Motor neuron (in vitro differentiated cells): ENCODE measurements around the gene PNMA8B. TPM values are rescaled to one million over a fixed set of nuclear protein-coding genes. Genes with fewer than 3 reads are reported as not detected.

Source experiments
- ATAC-seq, 8 experiments: fragments of 200-7000 bp; cut with Tn5 transposase; replicated peaks in 6 of 8; 2 replicates each; pipeline ENCODE4 v1.8.0; 2021; ENCODE audit warnings: mild to moderate bottlenecking in 8 of 8, moderate library complexity in 8 of 8
- H3K27ac ChIP-seq, 2 donors: fragments of 250-450 bp; sonication (Bioruptor Pico); 2 replicates each; pipeline ENCODE4 v1.9.0; 2021; ENCODE audit warnings: antibody characterized with exemption in 2 of 2, mild to moderate bottlenecking in 2 of 2, moderate library complexity in 1 of 2
- H3K4me1 ChIP-seq, 2 donors: fragments of 250-450 bp; sonication (Bioruptor Pico); replicated peaks in 1 of 2; 2 replicates each; pipeline ENCODE4 v1.6.1; 2021; ENCODE audit warnings: antibody characterized with exemption in 2 of 2, mild to moderate bottlenecking in 2 of 2, moderate library complexity in 1 of 2
- H3K4me3 ChIP-seq, 5 donors: fragments of 250-450 bp; sonication (Bioruptor Pico); 2 replicates each; pipeline ENCODE4 v1.9.0; 2021; ENCODE audit warnings: antibody characterized with exemption in 5 of 5, mild to moderate bottlenecking in 5 of 5, moderate library complexity in 4 of 5
- WGBS, 10 experiments: fragments of 450-650 bp; shearing (Covaris generic); methylation state at CpG; one replicate each; pipeline ENCODE4 v1.0.0; 2022; 5-methylcytosine and 5-hydroxymethylcytosine counted together
- in situ Hi-C, 9 experiments: fragments of 400-800 bp; cut with MboI; loops; one replicate each; pipeline ENCODE4 v1.15.0; 2021; ENCODE audit warnings: low sequenced_read_pairs in 9 of 9, low pct_unique_long_range_greater_than_20kb in 2 of 9; ENCODE audit not compliant: unreplicated experiment in 9 of 9
- total RNA-seq, 8 experiments: library from RNA; unstranded; fragments of 300-600 nt; gene quantifications; 2 replicates each; pipeline versions ENCODE4 v1.2.3 to v1.2.4, GENCODE V29; 2022

The PNMA8B gene
- total RNA-seq, 8 experiments from 2014 or later: 0.09 to 7.7 (median 4.4) TPM

- Histone ChIP-seq H3K4me3 (peak overlapping the region in 2 of 5 donors; percentile 57 to 80), H3K27ac (no peak overlapping the region), H3K4me1 (peaks cover 21 to 34% of the 10 kb centered on the region in 2 donors)
- WGBS, 10 experiments: 80 to 100% (median 95%) methylated on average over 1 to 8 of the region's 18 CpGs; no CpG with 5 or more reads in 3 of the 10 experiments
- in situ Hi-C loops: no loop called here
- no peak for ATAC-seq
Measured at GRCh38 chr19:46469541-46470185, 26.0 kb downstream of the PNMA8B start.

- WGBS, 10 experiments: 6 to 94% (median 61%) methylated on average over 5 to 15 of the region's 15 CpGs; no CpG with 5 or more reads in 2 of the 10 experiments
- Histone ChIP-seq H3K27ac (no peak overlapping the region), H3K4me3 (no peak overlapping the region), H3K4me1 (peaks cover 12 to 14% of the 10 kb centered on the region in 2 donors)
- in situ Hi-C loops: no loop called here
- peak in 1 of 8 experiments; percentile 62 for ATAC-seq
Measured at GRCh38 chr19:46466536-46467196, 29.0 kb downstream of the PNMA8B start.

GRCh38 chr19:46463516-46463915 lies 32.2 kb downstream of the PNMA8B start:
- no peak for ATAC-seq
- in situ Hi-C loops: no loop called here

GRCh38 chr19:46461537-46461936 lies 34.1 kb downstream of the PNMA8B start:
- no peaks in the 10 kb centered on the region for H3K4me1 ChIP-seq
- in situ Hi-C loops: no loop called here
- no peak overlapping the region for H3K27ac ChIP-seq
- ATAC-seq: no peak
- 20 to 100% (median 100%) methylated on average over 1 of the region's 2 CpGs; no CpG with 5 or more reads in 4 of the 10 experiments for WGBS, 10 experiments
- H3K4me3 ChIP-seq: no peak overlapping the region

More at GRCh38 chr19:46463516-46463915, 32.2 kb downstream of the PNMA8B start:
- WGBS, 10 experiments: 80 to 100% (median 94%) methylated on average over 1 to 4 of the region's 7 CpGs; no CpG with 5 or more reads in 4 of the 10 experiments
- Histone ChIP-seq H3K27ac (no peak overlapping the region), H3K4me3 (no peak overlapping the region), H3K4me1 (no peaks in the 10 kb centered on the region)

GRCh38 chr19:46460981-46461380 lies 34.7 kb downstream of the PNMA8B start:
- in situ Hi-C loops: no loop called here
- H3K4me3 ChIP-seq: no peak overlapping the region
- WGBS, 10 experiments: 80 to 100% (median 100%) methylated on average over 1 of the region's 1 CpG; no CpG with 5 or more reads in 5 of the 10 experiments
- no peak overlapping the region for H3K27ac ChIP-seq
- no peaks in the 10 kb centered on the region for H3K4me1 ChIP-seq
- peak in 2 of 8 experiments; percentile 25 to 43 for ATAC-seq

- in situ Hi-C loops: no loop called here
- 0 to 100% (median 73%) methylated on average over 1 to 2 of the region's 2 CpGs; no CpG with 5 or more reads in 4 of the 10 experiments for WGBS, 10 experiments
- no peak overlapping the region for H3K4me3 ChIP-seq
Measured at GRCh38 chr19:46460055-46460454, 35.6 kb downstream of the PNMA8B start.

GRCh38 chr19:46456930-46457329 lies 38.7 kb downstream of the PNMA8B start:
- Histone ChIP-seq H3K27ac (no peak overlapping the region), H3K4me3 (no peak overlapping the region), H3K4me1 (no peaks in the 10 kb centered on the region)
- WGBS, 10 experiments: 69 to 100% (median 83%) methylated on average over 2 to 4 of the region's 5 CpGs; no CpG with 5 or more reads in 6 of the 10 experiments
- in situ Hi-C loops: no loop called here
- ATAC-seq: no peak

More at GRCh38 chr19:46460055-46460454, 35.6 kb downstream of the PNMA8B start:
- Histone ChIP-seq H3K27ac (no peak overlapping the region), H3K4me1 (no peaks in the 10 kb centered on the region)
- ATAC-seq: peak in 3 of 8 experiments; percentile 28 to 55 (median 31)

- Histone ChIP-seq H3K4me1 (peaks cover 0 to 4% of the 10 kb centered on the region in 2 donors), H3K4me3 (no peak overlapping the region), H3K27ac (no peak overlapping the region)
- 40 to 80% (median 57%) methylated on average over 1 to 3 of the region's 3 CpGs; no CpG with 5 or more reads in 3 of the 10 experiments for WGBS, 10 experiments
- ATAC-seq: no peak
- in situ Hi-C loops: no loop called here
Measured at GRCh38 chr19:46454244-46454643, 41.4 kb downstream of the PNMA8B start.

GRCh38 chr19:46453661-46454060 lies 42.0 kb downstream of the PNMA8B start:
- in situ Hi-C loops: no loop called here
- H3K27ac ChIP-seq: no peak overlapping the region
- H3K4me1 ChIP-seq: peaks cover 0 to 4% of the 10 kb centered on the region in 2 donors
- H3K4me3 ChIP-seq: no peak overlapping the region
- 53 to 94% (median 89%) methylated on average over 2 to 6 of the region's 6 CpGs; no CpG with 5 or more reads in 1 of the 10 experiments for WGBS, 10 experiments
- ATAC-seq: no peak

GRCh38 chr19:46452186-46452585 lies 43.5 kb downstream of the PNMA8B start:
- peak in 1 of 8 experiments; percentile 17 for ATAC-seq
- Histone ChIP-seq H3K4me1 (peaks cover 0 to 4% of the 10 kb centered on the region in 2 donors), H3K4me3 (no peak overlapping the region), H3K27ac (no peak overlapping the region)
- in situ Hi-C loops: no loop called here
- 5 to 70% (median 45%) methylated on average over 1 to 4 of the region's 4 CpGs for WGBS, 10 experiments

GRCh38 chr19:46451352-46451751 lies 44.3 kb downstream of the PNMA8B start:
- in situ Hi-C loops: no loop called here
- WGBS, 10 experiments: 63 to 85% (median 77%) methylated on average over 2 to 6 of the region's 6 CpGs
- peak overlapping the region in 1 of 2 donors; percentile 30 for H3K27ac ChIP-seq
- no peak for ATAC-seq
- H3K4me3 ChIP-seq: no peak overlapping the region
- H3K4me1 ChIP-seq: peaks cover 0 to 4% of the 10 kb centered on the region in 2 donors

- in situ Hi-C loops: no loop called here
- peaks cover 0 to 4% of the 10 kb centered on the region in 2 donors for H3K4me1 ChIP-seq
- no peak overlapping the region for H3K4me3 ChIP-seq
- no peak overlapping the region for H3K27ac ChIP-seq
- 0 to 100% (median 73%) methylated on average over 2 to 5 of the region's 5 CpGs; no CpG with 5 or more reads in 2 of the 10 experiments for WGBS, 10 experiments
- ATAC-seq: peak in 1 of 8 experiments; percentile 94
Measured at GRCh38 chr19:46450737-46451136, 44.9 kb downstream of the PNMA8B start.

GRCh38 chr19:46449228-46449627 lies 46.4 kb downstream of the PNMA8B start:
- no peak overlapping the region for H3K4me3 ChIP-seq
- 0 to 100% (median 44%) methylated on average over 1 to 4 of the region's 7 CpGs; no CpG with 5 or more reads in 1 of the 10 experiments for WGBS, 10 experiments
- ATAC-seq: no peak
- no peak overlapping the region for H3K27ac ChIP-seq
- in situ Hi-C loops: no loop called here
- H3K4me1 ChIP-seq: peaks cover 0 to 4% of the 10 kb centered on the region in 2 donors
